GM21529 (cell line): ENCODE results near the gene RAB7B.

Source experiments
- ATAC-seq: cut with Tn5 transposase; IDR thresholded peaks from one replicate; pipeline ENCODE4 v1.9.1; 2021; ENCODE audit not compliant: unreplicated experiment

The RAB7B gene

GRCh38 chr1:205929496-205930194 lies 73.5 kb downstream of the RAB7B start:
- no peak for ATAC-seq

GRCh38 chr1:205928317-205928716 lies 74.9 kb downstream of the RAB7B start:
- ATAC-seq, result no peak

- no peak for ATAC-seq
Observed at GRCh38 chr1:205927676-205928075, 75.5 kb downstream of the RAB7B start.

GRCh38 chr1:205927247-205927646 lies 75.9 kb downstream of the RAB7B start:
- no peak for ATAC-seq
